Fibroblast of skin of abdomen (primary cell): ENCODE results near the gene TTLL10. TPM values are rescaled to one million over a fixed set of nuclear protein-coding genes. Genes with fewer than 3 reads are reported as not detected.

Experiments used
- DNase-seq: peaks from one replicate; pipeline ENCODE4 v3.0.0-alpha.2; 2013
- polyA plus RNA-seq, 2 experiments: library from polyadenylated mRNA; unstranded; fragments of 120-200 nt; gene quantifications; one replicate each; pipeline ENCODE4 v1.2.1, GENCODE V29; 2013; ENCODE audit not compliant: insufficient read length in 2 of 2

Gene TTLL10
- polyA plus RNA-seq (2013, experiment 1 of 2; ENCODE audit: insufficient read length) = not detected
- polyA plus RNA-seq (2013, experiment 2 of 2; ENCODE audit: insufficient read length) = not detected

- no peak for DNase-seq
Observed at GRCh38 chr1:1173793-1174415, at the start of gene TTLL10. TTLL10 (plus strand) TSS chr1:1173880; CDS start chr1:1179216, 5,336 bp downstream.

- DNase-seq = no peak
Observed at GRCh38 chr1:1124508-1124785, 49.2 kb upstream of the TTLL10 start.

- no peak for DNase-seq
Observed at GRCh38 chr1:1124786-1125642, 48.7 kb upstream of the TTLL10 start.

GRCh38 chr1:1125945-1126344 is 47.7 kb upstream of the TTLL10 start:
- DNase-seq = no peak

- DNase-seq = no peak
Observed at GRCh38 chr1:1127551-1128451, 45.9 kb upstream of the TTLL10 start.

GRCh38 chr1:1128454-1129139 is 45.1 kb upstream of the TTLL10 start:
- no peak for DNase-seq

GRCh38 chr1:1129381-1129821 is 44.3 kb upstream of the TTLL10 start:
- no peak for DNase-seq

- DNase-seq = no peak
Observed at GRCh38 chr1:1130206-1131120, 43.2 kb upstream of the TTLL10 start.

GRCh38 chr1:1132042-1132950 is 41.4 kb upstream of the TTLL10 start:
- no peak for DNase-seq

- DNase-seq = no peak
Observed at GRCh38 chr1:1132956-1133750, 40.5 kb upstream of the TTLL10 start.

GRCh38 chr1:1134300-1134970 is 39.2 kb upstream of the TTLL10 start:
- DNase-seq = no peak

- no peak for DNase-seq
Observed at GRCh38 chr1:1135339-1136136, 38.1 kb upstream of the TTLL10 start.

- DNase-seq = no peak
Observed at GRCh38 chr1:1136547-1137230, 37.0 kb upstream of the TTLL10 start.

GRCh38 chr1:1137256-1138045 is 36.2 kb upstream of the TTLL10 start:
- DNase-seq = no peak

- DNase-seq = no peak
Observed at GRCh38 chr1:1140673-1141072, 33.0 kb upstream of the TTLL10 start.

- DNase-seq = no peak
Observed at GRCh38 chr1:1141244-1141910, 32.3 kb upstream of the TTLL10 start.
